Measurements from ENCODE around the gene C11orf97.
"Not testable (repeated sequence)": the region's sequence is repeated elsewhere in the genome, so short reads cannot be mapped to it uniquely, and the experiment has no call there.

C11orf97 gene

DNA sequence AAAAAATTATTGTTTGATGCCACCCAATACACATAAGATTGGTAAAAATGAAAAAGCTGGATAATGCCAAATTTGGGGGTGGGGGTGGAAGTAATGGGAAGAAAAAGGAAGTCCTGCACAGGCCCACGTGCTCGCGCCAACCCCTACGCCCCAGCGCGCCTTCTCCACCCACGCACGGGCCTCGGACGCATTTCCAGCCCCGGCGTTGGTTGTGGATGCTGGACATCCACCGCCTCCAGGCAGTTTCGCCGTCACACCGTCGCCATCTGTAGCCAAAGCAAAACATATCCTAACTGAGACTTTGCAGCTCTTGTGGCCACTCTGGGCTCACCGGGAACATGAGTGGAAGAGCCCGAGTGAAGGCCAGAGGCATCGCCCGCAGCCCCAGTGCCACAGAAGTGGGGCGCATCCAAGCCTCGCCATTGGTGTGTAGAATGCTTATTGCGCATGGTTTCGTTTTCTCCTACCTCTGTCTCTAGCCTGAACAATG, 55.0 kb downstream of the C11orf97 start, which contains the start of gene PIWIL4:
Gene PIWIL4, plus strand, starts transcription at position 188 of the 490 bp plus-strand sequence. Its CDS starts 151 bp downstream, at position 339.
- no peak within 1 kb of the TSS for H3K4me3 ChIP-seq
- TF ChIP-seq, protein P1, sequence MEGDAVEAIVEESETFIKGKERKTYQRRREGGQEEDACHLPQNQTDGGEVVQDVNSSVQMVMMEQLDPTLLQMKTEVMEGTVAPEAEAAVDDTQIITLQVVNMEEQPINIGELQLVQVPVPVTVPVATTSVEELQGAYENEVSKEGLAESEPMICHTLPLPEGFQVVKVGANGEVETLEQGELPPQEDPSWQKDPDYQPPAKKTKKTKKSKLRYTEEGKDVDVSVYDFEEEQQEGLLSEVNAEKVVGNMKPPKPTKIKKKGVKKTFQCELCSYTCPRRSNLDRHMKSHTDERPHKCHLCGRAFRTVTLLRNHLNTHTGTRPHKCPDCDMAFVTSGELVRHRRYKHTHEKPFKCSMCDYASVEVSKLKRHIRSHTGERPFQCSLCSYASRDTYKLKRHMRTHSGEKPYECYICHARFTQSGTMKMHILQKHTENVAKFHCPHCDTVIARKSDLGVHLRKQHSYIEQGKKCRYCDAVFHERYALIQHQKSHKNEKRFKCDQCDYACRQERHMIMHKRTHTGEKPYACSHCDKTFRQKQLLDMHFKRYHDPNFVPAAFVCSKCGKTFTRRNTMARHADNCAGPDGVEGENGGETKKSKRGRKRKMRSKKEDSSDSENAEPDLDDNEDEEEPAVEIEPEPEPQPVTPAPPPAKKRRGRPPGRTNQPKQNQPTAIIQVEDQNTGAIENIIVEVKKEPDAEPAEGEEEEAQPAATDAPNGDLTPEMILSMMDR (IDR thresholded peaks at IDR 0.05) = no peak
- DNase-seq = no peak
- no peaks in the 10 kb centered on the region for H3K27me3 ChIP-seq
- no peaks in the 10 kb centered on the region for H3K9me3 ChIP-seq
- intact Hi-C loops (cut with DNase I; ENCODE audit: low total_unique reads) = no loop called here
- no peak within 1 kb of the TSS for H3K27ac ChIP-seq
- peaks cover 0 to 16% (median 3%) of the 10 kb centered on the region in 4 donors for H3K4me1 ChIP-seq
- H3K36me3 ChIP-seq = peaks cover 0 to 5% (median 0%) of the 10 kb centered on the region in 3 donors

DNA sequence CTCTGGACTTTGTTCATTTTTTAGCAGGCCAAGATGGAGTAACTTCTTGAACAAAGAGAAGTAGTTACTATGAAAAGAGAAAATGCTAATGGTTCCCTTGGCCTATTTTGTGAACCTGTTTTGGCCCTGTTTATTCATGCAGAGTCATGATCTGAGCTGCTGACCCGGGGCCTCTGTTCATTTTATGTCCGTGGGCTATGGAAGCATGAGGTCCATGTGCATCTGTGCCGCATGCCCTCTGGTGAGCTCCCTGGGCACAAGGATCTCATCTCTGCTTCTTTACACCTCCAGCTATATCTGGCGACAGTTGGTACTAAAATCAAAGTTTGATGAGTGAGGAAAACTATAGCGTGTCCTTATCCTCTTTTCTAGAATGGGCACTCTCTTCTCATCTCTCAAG, 55.9 kb downstream of the C11orf97 start:
- H3K9me3 ChIP-seq = no peaks in the 10 kb centered on the region
- H3K27me3 ChIP-seq = no peaks in the 10 kb centered on the region
- H3K27ac ChIP-seq = no peak overlapping the region
- H3K4me1 ChIP-seq = peaks cover 0 to 11% (median under 1%) of the 10 kb centered on the region in 4 donors
- H3K36me3 ChIP-seq = peaks cover 0 to 5% (median 0%) of the 10 kb centered on the region in 3 donors
- TF ChIP-seq, protein P1 (IDR thresholded peaks at IDR 0.05) = no peak
- no peak overlapping the region for H3K4me3 ChIP-seq
- intact Hi-C loops (cut with DNase I; ENCODE audit: low total_unique reads) = no loop called here
- DNase-seq = no peak

DNA sequence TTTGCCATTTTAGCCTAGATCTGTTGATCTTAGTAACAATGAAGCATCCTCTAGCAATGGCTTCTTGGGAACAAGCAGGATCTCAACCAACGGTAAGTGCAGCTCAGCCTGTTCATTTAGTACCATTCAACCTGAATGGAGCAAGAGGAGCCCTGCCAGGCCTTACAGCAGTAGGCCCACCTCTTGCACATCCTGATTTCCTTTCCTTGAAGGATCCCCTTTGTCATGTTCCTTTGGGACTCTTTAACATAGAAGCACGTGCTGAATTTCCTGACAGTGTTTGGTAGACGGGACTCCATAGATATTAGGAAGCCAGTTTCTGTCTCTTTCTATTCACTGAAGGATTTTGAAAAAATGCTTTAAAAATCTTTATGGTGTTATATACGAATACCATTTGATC, 56.5 kb downstream of the C11orf97 start:
- intact Hi-C loops (cut with DNase I; ENCODE audit: low total_unique reads) = no loop called here
- TF ChIP-seq, protein P1 (IDR thresholded peaks at IDR 0.05) = no peak
- no peak overlapping the region for H3K27ac ChIP-seq
- H3K36me3 ChIP-seq = peaks cover 0 to 5% (median 0%) of the 10 kb centered on the region in 3 donors
- DNase-seq = no peak
- no peaks in the 10 kb centered on the region for H3K9me3 ChIP-seq
- peaks cover 0 to 6% (median 0%) of the 10 kb centered on the region in 4 donors for H3K4me1 ChIP-seq
- H3K4me3 ChIP-seq = no peak overlapping the region
- no peaks in the 10 kb centered on the region for H3K27me3 ChIP-seq

DNA sequence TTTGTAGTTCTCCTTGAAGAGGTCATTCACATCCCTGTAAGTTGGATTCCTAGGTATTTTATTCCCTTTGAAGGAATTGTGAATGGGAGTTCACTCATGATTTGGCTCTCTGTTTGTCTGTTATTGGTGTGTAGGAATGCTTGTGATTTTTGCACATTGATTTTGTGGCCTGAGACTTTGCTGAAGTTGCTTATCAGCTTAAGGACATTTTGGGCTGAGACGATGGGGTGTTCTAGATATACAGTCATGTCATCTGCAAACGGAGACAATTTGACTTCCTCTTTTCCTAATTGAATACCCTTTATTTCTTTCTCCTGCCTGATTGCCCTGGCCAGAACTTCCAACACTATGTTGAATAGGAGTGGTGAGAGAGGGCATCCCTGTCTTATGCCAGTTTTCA, 60.7 kb downstream of the C11orf97 start:
- intact Hi-C loops (cut with DNase I; ENCODE audit: low total_unique reads); H3K27ac ChIP-seq; H3K9me3 ChIP-seq; DNase-seq; H3K27me3 ChIP-seq; H3K4me1 ChIP-seq; H3K4me3 ChIP-seq; H3K36me3 ChIP-seq: not testable (repeated sequence)

DNA sequence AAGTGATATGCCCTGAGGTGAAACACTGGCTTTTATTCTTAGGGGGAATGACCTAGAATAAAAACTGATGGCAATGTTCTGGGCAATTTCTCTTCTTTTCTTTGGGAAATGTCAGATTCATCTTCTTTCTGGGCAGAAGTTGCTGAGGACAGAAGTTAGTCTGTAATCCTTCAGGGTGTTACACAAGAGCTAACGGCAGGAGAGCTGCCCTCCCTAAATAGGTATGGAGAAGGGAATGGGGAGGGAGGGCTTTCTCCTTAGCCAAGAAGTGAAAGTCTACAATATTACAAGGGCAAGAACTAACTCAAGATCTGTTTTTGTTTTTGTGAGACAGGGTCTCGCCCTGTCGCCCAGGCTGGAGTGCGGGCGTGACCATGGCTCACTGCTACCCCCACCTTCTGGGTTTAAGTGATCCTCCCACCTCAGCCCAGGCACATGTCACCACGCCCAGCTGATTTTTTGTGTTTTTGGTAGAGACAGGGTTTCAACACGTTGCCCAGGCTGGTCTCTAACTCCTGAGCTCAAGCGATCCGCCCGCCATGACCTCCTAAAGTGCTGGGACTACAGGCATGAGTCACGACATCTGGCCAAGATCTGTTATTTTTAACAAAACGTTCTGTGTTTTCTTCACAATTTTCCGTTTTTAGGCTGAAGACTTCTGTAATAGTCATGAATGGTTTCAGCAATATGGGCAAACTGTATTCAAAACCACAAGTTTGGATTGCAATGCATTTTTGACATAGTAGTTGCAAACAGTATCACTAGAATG, 62.1 kb downstream of the C11orf97 start:
- TF ChIP-seq, protein P1 (IDR thresholded peaks at IDR 0.05) = no peak
- Histone ChIP-seq H3K36me3 (no peaks in the 10 kb centered on the region), H3K4me3 (no peak overlapping the region), H3K9me3 (no peaks in the 10 kb centered on the region), H3K4me1 (no peaks in the 10 kb centered on the region), H3K27me3 (no peaks in the 10 kb centered on the region), H3K27ac (peak overlapping the region in 1 of 2 donors; percentile 25)
- intact Hi-C loops (cut with DNase I; ENCODE audit: low total_unique reads) = no loop called here
- no peak for DNase-seq

DNA sequence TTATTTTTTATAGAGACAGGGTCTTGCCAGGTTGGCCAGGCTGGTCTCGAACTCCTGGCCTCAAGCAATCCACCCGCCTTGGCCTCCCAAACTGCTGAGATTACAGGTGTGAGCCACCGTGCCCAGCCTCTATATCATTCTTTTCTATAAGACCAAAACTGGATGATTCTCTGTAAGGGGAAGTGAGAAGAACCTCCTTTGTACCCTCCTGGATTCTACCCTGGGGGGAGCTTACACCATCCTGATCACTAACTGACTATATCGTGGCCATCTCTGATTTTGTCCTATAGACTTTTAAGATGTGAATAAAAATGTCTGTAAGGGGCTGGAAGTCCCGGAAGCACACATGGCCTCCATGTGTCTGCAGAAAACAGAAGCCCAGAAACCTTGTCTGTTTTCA, 64.0 kb downstream of the C11orf97 start:
- H3K9me3 ChIP-seq = no peaks in the 10 kb centered on the region
- no peak overlapping the region for H3K27ac ChIP-seq
- intact Hi-C loops (cut with DNase I; ENCODE audit: low total_unique reads) = no loop called here
- H3K4me3 ChIP-seq = no peak overlapping the region
- no peaks in the 10 kb centered on the region for H3K4me1 ChIP-seq
- no peaks in the 10 kb centered on the region for H3K36me3 ChIP-seq
- no peaks in the 10 kb centered on the region for H3K27me3 ChIP-seq
- DNase-seq = no peak
- TF ChIP-seq, protein P1 (IDR thresholded peaks at IDR 0.05) = no peak
